HepG2 (cell line): ENCODE measurements around the gene RPS28. TPM values are rescaled to one million over a fixed set of nuclear protein-coding genes. Genes with fewer than 3 reads are reported as not detected.

ENCODE experiments used
- CENPT ChIP-seq: sonication (generic); formaldehyde crosslinking; IDR thresholded peaks from 2 replicates; pipeline ENCODE4 v1.8.0; 2022; ENCODE audit warnings: low read depth, mild to moderate bottlenecking, moderate library complexity, missing genetic modification reagents
- DRAP1 ChIP-seq: IDR thresholded peaks from 2 replicates; pipeline ENCODE4 v1.6.1; 2016; ENCODE audit warnings: missing genetic modification reagents, missing compliant biosample characterization
- DZIP1 ChIP-seq: sonication (generic); formaldehyde crosslinking; IDR thresholded peaks from 2 replicates; pipeline ENCODE4 v1.5.0; 2020; ENCODE audit warnings: mild to moderate bottlenecking, missing genetic modification reagents
- E2F1 ChIP-seq: sonication (generic); formaldehyde crosslinking; IDR thresholded peaks from 2 replicates; pipeline ENCODE4 v1.5.0; 2020; ENCODE audit warnings: missing genetic modification reagents
- GZF1 ChIP-seq: sonication (generic); formaldehyde crosslinking; IDR thresholded peaks from 2 replicates; pipeline ENCODE4 v1.5.1; 2020; ENCODE audit warnings: mild to moderate bottlenecking, missing genetic modification reagents
- MBD4 ChIP-seq: IDR thresholded peaks from 2 replicates; pipeline ENCODE4 v1.6.1; 2012; ENCODE audit warnings: low read length, inconsistent platforms, borderline replicate concordance
- MIER3 ChIP-seq: IDR thresholded peaks from 2 replicates; pipeline ENCODE4 v1.6.1; 2016; ENCODE audit warnings: missing compliant biosample characterization, borderline replicate concordance
- NFYC ChIP-seq: IDR thresholded peaks from 2 replicates; pipeline ENCODE4 v1.6.1; 2016; ENCODE audit warnings: missing genetic modification reagents, missing compliant biosample characterization
- ZBTB4 ChIP-seq: sonication (generic); formaldehyde crosslinking; IDR thresholded peaks from 2 replicates; pipeline ENCODE4 v1.4.0; 2020; ENCODE audit warnings: missing genetic modification reagents, mild to moderate bottlenecking, borderline replicate concordance
- ZBTB7B ChIP-seq: sonication (generic); formaldehyde crosslinking; IDR thresholded peaks from 2 replicates; pipeline ENCODE4 v1.4.0; 2020; ENCODE audit warnings: missing genetic modification reagents
- ZFP37 ChIP-seq: sonication (generic); formaldehyde crosslinking; IDR thresholded peaks from 2 replicates; pipeline ENCODE4 v1.4.0; 2020; ENCODE audit warnings: missing genetic modification reagents, borderline replicate concordance
- ZMAT3 ChIP-seq: sonication (generic); formaldehyde crosslinking; conservative IDR thresholded peaks from 2 replicates; pipeline ENCODE4 v1.7.0; 2021; ENCODE audit warnings: missing genetic modification reagents
- ZNF580 ChIP-seq: IDR thresholded peaks from 2 replicates; pipeline ENCODE4 v1.6.1; 2016; ENCODE audit warnings: low read depth, borderline replicate concordance
- ZNF687 ChIP-seq: sonication (generic); formaldehyde crosslinking; IDR thresholded peaks from 2 replicates; pipeline ENCODE4 v1.5.1; 2020; ENCODE audit warnings: mild to moderate bottlenecking, missing genetic modification reagents, moderate library complexity
- ZSCAN29 ChIP-seq: sonication (generic); formaldehyde crosslinking; conservative IDR thresholded peaks from 2 replicates; pipeline ENCODE4 v1.4.0; 2020; ENCODE audit warnings: mild to moderate bottlenecking, missing genetic modification reagents
- ZSCAN30 ChIP-seq: sonication (generic); formaldehyde crosslinking; IDR thresholded peaks from 2 replicates; pipeline ENCODE4 v1.5.0; 2020; ENCODE audit warnings: mild to moderate bottlenecking, missing genetic modification reagents
- polyA plus RNA-seq, 8 experiments: library from polyadenylated mRNA; depleted of rRNA in 3 of 8; stranded (reverse) in 7 of 8; unstranded in 1 of 8; fragments of >200 nt; fragmentation: Illumina TruSeq in 4 of 8; extraction: Trizol in 4 of 8; gene quantifications; 2 replicates each; pipeline versions ENCODE4 v1.2.1 to v1.2.3, GENCODE V29; 2011 to 2016; ENCODE audit warnings: low read depth in 4 of 8, missing spikeins in 1 of 8, mixed read lengths in 1 of 8; ENCODE audit not compliant: insufficient read depth in 1 of 8
- total RNA-seq, 5 experiments: library from RNA; depleted of rRNA; stranded (reverse); fragments of >200 nt; fragmentation: Illumina TruSeq; extraction: Trizol; gene quantifications; 2 replicates each; pipeline ENCODE4 v1.2.3, GENCODE V29; 2016; ENCODE audit warnings: low read depth in 1 of 5

Gene RPS28
- total and polyA plus RNA-seq, 2 of the 13 experiments (the other 11 are each of a cell fraction or from before 2014, with no cell fraction given), result 281 to 545 TPM

GRCh38 chr19:8342684-8343482, 21.6 kb downstream of the RPS28 start, which contains the start of gene KANK3 (continued):
- no peak for TF ChIP-seq CENPT (CRISPR knock-in tag)
- no peak for TF ChIP-seq MIER3 (CRISPR knock-in tag)
- TF ChIP-seq ZSCAN29, result no peak
- TF ChIP-seq ZBTB4 (CRISPR knock-in tag), result no peak
- peak; percentile 41; the same call in 1 of the 2 replicates for TF ChIP-seq ZMAT3 (CRISPR knock-in tag)
- no peak for TF ChIP-seq GZF1 (CRISPR knock-in tag)
- TF ChIP-seq DZIP1 (CRISPR knock-in tag), result no peak
- TF ChIP-seq MBD4, result no peak
- no peak for TF ChIP-seq ZSCAN30 (CRISPR knock-in tag)
- TF ChIP-seq DRAP1 (CRISPR knock-in tag), result peak; percentile 84
- TF ChIP-seq ZFP37 (CRISPR knock-in tag), result no peak
- peak; percentile 40; the same call in 1 of the 2 replicates for TF ChIP-seq ZBTB7B (CRISPR knock-in tag)
- TF ChIP-seq NFYC (CRISPR knock-in tag), result peak; percentile 97
- TF ChIP-seq ZNF580 (CRISPR knock-in tag), result 0 out of 2 replicates have a peak, but pooled peaks have one; percentile 18
- TF ChIP-seq E2F1 (CRISPR knock-in tag), result no peak
- TF ChIP-seq ZNF687, result peak; percentile 67
